Stimulated activated CD8-positive, alpha-beta memory T cell treated with anti-CD3 and anti-CD28 coated beads, Interleukin-12 subunit alpha, Interleukin-12 subunit beta, amount 100 ng/mL, for 24 hours (primary cell): ENCODE results near the gene GRK7.
"Not testable (repeated sequence)": the region's sequence is repeated elsewhere in the genome, so short reads cannot be mapped to it uniquely, and the experiment has no call there.

ENCODE experiments used
- DNase-seq: peaks from one replicate; pipeline ENCODE4 v3.0.0-alpha.2; 2020; ENCODE audit errors: extremely low read depth

GRK7 gene

GRCh38 chr3:141754032-141754431 lies 9.2 kb upstream of the GRK7 start:
- DNase-seq = no peak

GRCh38 chr3:141762552-141762951 lies 656 bp upstream of the GRK7 start:
- not testable (repeated sequence) for DNase-seq

GRCh38 chr3:141764045-141764444 lies 837 bp downstream of the GRK7 start:
- DNase-seq = no peak

DNA sequence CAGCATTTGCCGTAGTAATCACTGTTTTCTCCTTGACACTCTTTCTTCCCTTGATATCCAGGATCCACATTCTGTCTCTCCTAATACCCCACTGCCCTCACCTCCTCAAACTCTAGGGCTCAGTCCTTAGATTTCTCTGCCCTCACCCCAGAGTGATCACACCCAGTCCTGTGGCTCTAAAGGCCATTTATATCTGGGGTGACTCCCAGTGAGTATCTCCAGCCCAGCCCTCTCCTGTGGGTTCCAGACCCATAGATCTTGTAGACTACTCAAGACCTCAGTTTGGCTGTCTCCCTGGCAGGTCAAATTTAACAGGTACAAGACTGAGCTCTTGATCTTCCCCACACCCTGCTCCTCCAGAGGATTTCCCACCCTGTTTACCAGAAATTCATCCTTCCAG lies 1.3 kb downstream of the GRK7 start:
- no peak for DNase-seq

DNA sequence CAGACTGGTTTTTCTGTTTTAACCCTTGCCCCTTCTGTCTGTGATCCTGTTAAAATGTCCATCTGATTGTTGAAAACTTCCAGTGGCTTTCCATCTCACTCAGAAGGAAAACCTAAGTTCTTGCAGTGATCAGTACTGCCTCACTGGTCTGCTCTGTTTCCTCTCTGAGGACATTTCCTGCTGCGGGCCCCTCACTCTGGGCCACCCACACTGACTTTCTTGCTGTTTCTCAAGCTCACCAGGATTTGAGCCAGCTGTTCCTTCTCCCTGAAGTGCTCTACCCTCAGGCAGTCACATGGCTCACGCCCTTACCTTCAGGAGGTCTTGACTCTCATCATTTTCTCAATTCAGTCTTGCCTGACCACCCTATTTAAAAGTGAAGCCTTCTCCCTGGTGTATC lies 1.8 kb downstream of the GRK7 start:
- DNase-seq = no peak

DNA sequence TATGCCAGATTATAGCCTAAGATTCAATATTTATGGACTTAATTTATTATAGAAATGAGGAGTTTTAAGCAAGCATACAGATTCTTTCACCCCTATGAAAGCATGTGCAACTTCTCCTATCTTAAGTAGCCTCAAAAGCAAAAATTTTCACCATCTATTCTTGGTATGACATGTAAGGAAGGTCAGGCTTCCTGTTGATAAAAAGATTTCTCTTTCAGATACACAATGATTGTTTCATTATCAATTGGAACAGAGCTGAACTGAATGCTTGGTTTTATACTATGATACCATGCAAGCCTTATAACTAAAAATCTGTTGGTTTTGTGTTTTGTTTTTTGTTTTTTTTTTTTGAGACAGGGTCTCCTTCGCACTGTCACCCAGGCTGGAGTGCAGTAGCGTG lies 3.9 kb downstream of the GRK7 start:
- DNase-seq = no peak

DNA sequence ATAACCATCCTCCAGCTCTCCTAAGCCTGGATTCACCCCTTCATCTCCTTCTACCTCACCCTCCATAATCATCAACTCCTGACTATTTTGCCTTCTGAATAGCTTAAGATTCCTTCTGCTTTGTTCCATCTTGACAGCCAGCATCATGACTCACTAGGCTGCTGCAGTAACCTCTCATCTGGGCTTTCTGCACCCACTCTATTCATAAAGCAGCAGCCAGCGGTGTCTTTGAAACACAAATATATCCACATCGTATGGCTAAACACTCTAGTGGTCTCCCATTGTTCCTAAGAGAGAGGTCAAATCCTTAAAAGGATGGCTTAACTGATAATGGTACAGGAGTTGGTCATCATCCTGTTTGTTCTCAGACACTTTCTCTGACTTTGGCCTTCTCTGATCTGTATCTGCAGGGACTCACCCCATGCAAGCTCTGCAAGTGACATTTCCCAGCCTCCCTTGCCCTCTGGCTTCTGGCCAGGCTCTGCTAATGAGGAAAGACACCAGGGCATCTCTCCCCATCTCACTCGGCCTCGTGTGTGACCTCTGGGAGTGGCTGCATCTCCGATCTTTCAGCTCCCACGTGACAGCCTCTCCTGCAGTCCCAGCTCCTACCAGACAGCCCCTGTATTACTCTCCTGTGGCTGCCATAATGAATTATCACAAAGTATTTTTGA lies 6.2 kb downstream of the GRK7 start:
- DNase-seq = no peak

- DNase-seq = no peak
Observed at GRCh38 chr3:141773676-141774075, 10.5 kb downstream of the GRK7 start.

- DNase-seq = no peak
Observed at GRCh38 chr3:141776376-141776775, 13.2 kb downstream of the GRK7 start.

DNA sequence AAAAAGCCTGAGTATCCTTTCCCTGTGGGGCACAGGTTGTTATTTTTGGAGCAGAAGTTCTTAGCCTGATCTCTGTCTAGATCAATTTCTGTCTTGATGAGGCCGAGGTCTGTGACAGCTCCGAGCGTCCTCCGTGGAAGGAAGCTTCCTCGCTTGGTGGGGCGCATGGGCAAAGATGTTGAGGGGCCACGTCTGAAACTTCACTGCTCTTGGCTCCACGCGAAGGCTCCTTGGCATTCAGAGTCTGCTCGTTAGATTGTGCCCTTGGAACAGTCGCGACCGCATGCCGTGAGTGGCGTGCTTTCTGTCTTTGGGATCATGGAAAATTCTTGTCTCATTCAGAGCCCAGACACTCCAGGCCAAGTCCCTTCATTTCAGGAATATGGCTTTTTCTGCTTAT lies 13.7 kb downstream of the GRK7 start:
- no peak for DNase-seq

- no peak for DNase-seq
Observed at GRCh38 chr3:141777957-141778813, 15.0 kb downstream of the GRK7 start.

DNA sequence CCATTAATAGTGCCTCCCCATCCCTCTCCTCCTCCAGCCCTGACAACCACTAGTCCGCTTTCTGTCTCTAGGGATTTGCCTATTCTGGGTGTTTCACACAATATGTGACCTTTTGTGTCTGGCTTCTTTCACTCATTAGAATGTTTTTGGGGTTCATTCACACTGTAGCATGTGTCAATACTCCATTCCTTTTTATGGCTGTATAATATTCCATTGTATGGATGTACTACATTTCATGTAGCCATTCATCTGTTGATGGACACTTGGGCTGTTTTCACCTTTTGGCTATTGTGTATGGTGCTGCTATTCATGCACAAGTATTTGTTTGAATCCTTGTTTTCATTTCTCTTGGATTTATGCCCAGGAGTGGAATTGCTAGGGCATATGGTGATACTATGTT lies 16.5 kb downstream of the GRK7 start:
- DNase-seq = no peak

- no peak for DNase-seq
Observed at GRCh38 chr3:141782386-141782932, 19.3 kb downstream of the GRK7 start.

GRCh38 chr3:141783632-141784031 lies 20.4 kb downstream of the GRK7 start:
- no peak for DNase-seq

DNA sequence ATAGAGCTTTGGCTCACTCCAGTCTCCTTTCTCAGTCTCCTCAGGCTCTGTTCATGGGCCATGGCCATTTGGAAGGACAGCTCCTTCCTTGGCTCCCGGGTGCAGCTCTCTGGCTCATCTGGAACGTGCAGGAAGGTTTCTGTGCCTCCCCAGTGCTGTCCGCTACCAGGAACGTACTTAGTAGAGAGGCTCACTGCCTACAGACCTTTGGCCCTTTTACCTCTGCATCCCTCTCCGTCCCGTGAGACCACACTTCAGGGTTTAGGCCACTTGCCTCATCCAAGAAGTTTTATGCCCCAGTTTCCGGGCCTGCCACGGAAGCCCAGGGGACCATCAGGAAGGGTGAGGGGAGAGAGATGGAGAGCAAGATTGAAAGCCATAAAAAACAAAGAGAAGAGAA lies 20.9 kb downstream of the GRK7 start:
- no peak for DNase-seq

DNA sequence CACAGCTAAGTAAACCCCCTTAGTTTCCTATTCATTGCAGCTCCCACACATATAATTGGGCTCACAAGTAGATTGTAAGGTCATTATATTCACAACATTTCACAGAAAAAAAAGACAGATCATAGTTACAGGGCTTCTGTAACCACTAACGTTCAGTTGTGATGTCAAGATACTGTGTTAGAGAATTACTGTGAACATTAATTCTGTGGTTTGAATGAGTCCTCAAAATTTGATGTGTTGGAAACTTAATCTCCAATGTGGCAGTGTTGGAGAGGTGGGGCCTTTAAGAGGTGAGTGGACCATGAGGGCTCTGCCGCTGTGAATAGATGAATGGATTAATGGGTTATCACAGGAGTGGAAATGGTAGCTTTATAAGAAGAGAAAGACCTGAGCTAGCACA lies 21.3 kb downstream of the GRK7 start:
- DNase-seq = no peak

GRCh38 chr3:141788149-141788548 lies 24.9 kb downstream of the GRK7 start:
- DNase-seq = no peak

GRCh38 chr3:141788750-141789149 lies 25.5 kb downstream of the GRK7 start:
- DNase-seq = not testable (repeated sequence)

- DNase-seq = no peak
Observed at GRCh38 chr3:141789281-141789680, 26.1 kb downstream of the GRK7 start.

- no peak for DNase-seq
Observed at GRCh38 chr3:141790171-141790570, 27.0 kb downstream of the GRK7 start.

- DNase-seq = no peak
Observed at GRCh38 chr3:141792495-141792894, 29.3 kb downstream of the GRK7 start.

- no peak for DNase-seq
Observed at GRCh38 chr3:141793476-141794260, 30.5 kb downstream of the GRK7 start.
